Endothelial cell of umbilical vein (primary cell): Measurements from ENCODE around the gene CLSTN2. TPM values are rescaled to one million over a fixed set of nuclear protein-coding genes. Genes with fewer than 3 reads are reported as not detected.
A peak's percentile ranks its signal among the peaks of the same experiment; 100 is the strongest.

ENCODE experiments used
- BruUV-seq: library from RNA; stranded (reverse); fragments of 400-500 nt; replicated peaks from 2 replicates; lab custom pipeline; 2021; lab: Mats Ljungman, UMichigan
- CTCF ChIA-PET: fragments of 300-600, 350-600 bp; sonication (Branson Sonifier 250); formaldehyde crosslinking; loops from one replicate; lab custom pipeline; 2021; ENCODE audit warnings: antibody characterized with exemption, inconsistent platforms; lab: Charles Lee
- POLR2A ChIA-PET: fragments of 300-600, 350-600 bp; sonication (Branson Sonifier 250); formaldehyde crosslinking; loops from one replicate; lab custom pipeline; 2021; ENCODE audit warnings: antibody characterized with exemption, inconsistent platforms; lab: Charles Lee
- DNase-seq: peaks from one replicate; pipeline ENCODE4 v3.0.0-alpha.2; 2011; ENCODE audit warnings: low read depth, low spot score
- FAIRE-seq: peaks from 2 replicates; lab custom pipeline; 2011; peaks lifted over from hg19 to GRCh38; lab: Jason Lieb, UNC
- H2AFZ ChIP-seq: 2 replicates; pipeline ENCODE4 v1.6.0; 2012; ENCODE audit warnings: low read depth, low read length, control low read depth, inconsistent platforms
- H3K27ac ChIP-seq: 2 replicates; pipeline ENCODE4 v1.5.1; 2011; ENCODE audit warnings: low read depth, mild to moderate bottlenecking, control low read depth, low read length, moderate library complexity; ENCODE audit not compliant: insufficient read depth
- H3K27me3 ChIP-seq, 2 experiments: 2 replicates each; pipeline versions ENCODE4 v1.6.0 to v1.6.1; 2011; ENCODE audit warnings: low read length in 2 of 2, mixed read lengths in 1 of 2; ENCODE audit not compliant: control insufficient read depth in 2 of 2, insufficient read depth in 2 of 2
- H3K36me3 ChIP-seq, 2 experiments: 2 replicates in 1 of 2; 3 replicates in 1 of 2; pipeline ENCODE4 v1.5.1; 2011; ENCODE audit warnings: low read length in 2 of 2, mild to moderate bottlenecking in 1 of 2, moderate library complexity in 1 of 2; ENCODE audit not compliant: control insufficient read depth in 2 of 2, insufficient read depth in 2 of 2; ENCODE audit errors: extremely low read depth in 1 of 2
- H3K4me1 ChIP-seq: 3 replicates; pipeline ENCODE4 v1.5.1; 2011; ENCODE audit warnings: mild to moderate bottlenecking, low read length; ENCODE audit not compliant: control insufficient read depth, insufficient read depth; ENCODE audit errors: extremely low read depth
- H3K4me2 ChIP-seq: 2 replicates; pipeline ENCODE4 v1.6.1; 2011; ENCODE audit warnings: low read length, control low read depth, mixed read lengths; ENCODE audit not compliant: insufficient read depth
- H3K4me3 ChIP-seq, 3 experiments: fragments of 200-600 bp in 1 of 3; sonication (generic), shearing (Covaris generic) in 1 of 3; replicated peaks in 1 of 3; 2 replicates each; pipeline ENCODE4 v1.5.1; 2011 to 2016; ENCODE audit warnings: control low read depth in 3 of 3, low read length in 3 of 3, mild to moderate bottlenecking in 2 of 3, inconsistent platforms in 1 of 3, low read depth in 1 of 3, moderate library complexity in 1 of 3; ENCODE audit not compliant: insufficient read depth in 1 of 3
- H3K79me2 ChIP-seq: 2 replicates; pipeline ENCODE4 v1.6.0; 2012; ENCODE audit warnings: low read length, inconsistent platforms; ENCODE audit not compliant: control insufficient read depth, insufficient read depth
- H3K9ac ChIP-seq: replicated peaks from 2 replicates; pipeline ENCODE3; 2011; ENCODE audit warnings: low read length, control low read depth; ENCODE audit not compliant: insufficient read depth; ENCODE audit errors: extremely low read depth
- H3K9me1 ChIP-seq: replicated peaks from 3 replicates; pipeline ENCODE4 v1.6.0; 2011; ENCODE audit warnings: mild to moderate bottlenecking, low read length; ENCODE audit not compliant: control insufficient read depth, insufficient read depth; ENCODE audit errors: extremely low read depth
- H3K9me3 ChIP-seq: replicated peaks from 2 replicates; pipeline ENCODE4 v1.5.1; 2012; ENCODE audit warnings: low read length, inconsistent platforms; ENCODE audit not compliant: control insufficient read depth, insufficient read depth
- H4K20me1 ChIP-seq: replicated peaks from 2 replicates; pipeline ENCODE3; 2011; ENCODE audit warnings: mild to moderate bottlenecking, low read length; ENCODE audit not compliant: control insufficient read depth, insufficient read depth; ENCODE audit errors: extremely low read depth
- CTCF ChIP-seq, 2 donors: IDR thresholded peaks; 1 replicate in 1 of 2; 2 replicates in 1 of 2; pipeline ENCODE4 v1.5.1; 2011; ENCODE audit warnings: low read length in 2 of 2, mild to moderate bottlenecking in 2 of 2, moderate library complexity in 2 of 2, control low read depth in 1 of 2, inconsistent platforms in 1 of 2, low read depth in 1 of 2; ENCODE audit not compliant: insufficient read depth in 1 of 2; ENCODE audit errors: extremely low read depth in 1 of 2
- FOS ChIP-seq: IDR thresholded peaks from 2 replicates; pipeline ENCODE4 v1.6.1; 2011; ENCODE audit warnings: mild to moderate bottlenecking, low read length, moderate library complexity, borderline replicate concordance; ENCODE audit not compliant: insufficient read depth
- JUN ChIP-seq: IDR thresholded peaks from 2 replicates; pipeline ENCODE4 v1.6.1; 2011; ENCODE audit warnings: borderline replicate concordance, low read depth; ENCODE audit not compliant: insufficient read length, insufficient read depth
- POLR2A ChIP-seq: IDR thresholded peaks from 2 replicates; pipeline ENCODE4 v1.6.1; 2012; ENCODE audit warnings: low read depth, mild to moderate bottlenecking, control low read depth, low read length
- POLR2AphosphoS5 ChIP-seq: IDR thresholded peaks from 2 replicates; pipeline ENCODE4 v1.6.1; 2012; ENCODE audit warnings: low read depth, mild to moderate bottlenecking, control low read depth, low read length, moderate library complexity; ENCODE audit not compliant: insufficient read depth
- dilution Hi-C: fragments of 300-500 bp; cut with MboI; formaldehyde crosslinking; loops from one replicate; pipeline ENCODE4 v1.15.0; 2019; ENCODE audit warnings: low sequenced_read_pairs; ENCODE audit not compliant: extremely low pct_ligation_motif_present
- intact Hi-C: fragments of 100-400 bp; cut with micrococcal nuclease; formaldehyde crosslinking; loops from one replicate; pipeline ENCODE4 v1.10.0; 2022
- polyA plus RNA-seq, 4 experiments: library from polyadenylated mRNA; depleted of rRNA in 3 of 4; stranded (reverse) in 3 of 4; unstranded in 1 of 4; fragments of >200 nt; gene quantifications; 2 replicates each; pipeline versions ENCODE4 v1.2.1 to v1.2.3, GENCODE V29; 2011 to 2012; ENCODE audit warnings: missing spikeins in 1 of 4
- total RNA-seq: library from RNA; stranded (reverse); gene quantifications from 2 replicates; pipeline ENCODE4 v1.2.3, GENCODE V29; 2021
- TF ChIP-seq, protein P1 (sequence below): IDR thresholded peaks from 2 replicates; pipeline ENCODE4 v1.6.1; 2011; ENCODE audit not compliant: insufficient read depth, insufficient read length

Gene CLSTN2
- total and polyA plus RNA-seq, 2 donors (not counting 3 experiments of a cell fraction or from before 2014, with no cell fraction given) = 0.26 to 0.38 TPM

DNA sequence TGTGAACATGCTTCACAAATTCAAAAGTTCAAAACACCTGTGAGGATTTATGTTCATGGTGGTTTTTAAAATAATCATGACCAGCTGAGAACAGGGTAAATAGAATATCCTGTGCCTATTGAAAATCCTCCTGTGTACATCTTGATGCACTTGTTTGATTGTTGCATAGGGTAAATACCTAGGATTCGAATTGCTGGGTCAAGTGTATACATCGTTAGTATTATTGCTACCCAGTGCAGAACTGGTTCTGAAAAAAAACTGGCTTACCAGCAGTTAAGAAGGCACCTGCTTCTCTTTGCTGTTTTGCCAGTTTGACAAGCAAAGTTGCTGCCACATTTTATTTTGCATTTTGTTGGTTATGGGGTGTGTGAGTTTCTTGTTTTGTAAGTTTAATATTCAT, 272.6 kb downstream of the CLSTN2 start:
- TF ChIP-seq, protein P1, sequence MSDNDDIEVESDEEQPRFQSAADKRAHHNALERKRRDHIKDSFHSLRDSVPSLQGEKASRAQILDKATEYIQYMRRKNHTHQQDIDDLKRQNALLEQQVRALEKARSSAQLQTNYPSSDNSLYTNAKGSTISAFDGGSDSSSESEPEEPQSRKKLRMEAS = no peak
- TF ChIP-seq FOS (no peak), CTCF (IDR thresholded peaks at IDR 0.05; ENCODE audit: extremely low read depth in 1 of 2, insufficient read depth in 1 of 2, low read depth in 1 of 2, low read length in 2 of 2) (no peak), POLR2AphosphoS5 (no peak), POLR2A (no peak)
- FAIRE-seq = no peak
- BruUV-seq = no TSS peak

DNA sequence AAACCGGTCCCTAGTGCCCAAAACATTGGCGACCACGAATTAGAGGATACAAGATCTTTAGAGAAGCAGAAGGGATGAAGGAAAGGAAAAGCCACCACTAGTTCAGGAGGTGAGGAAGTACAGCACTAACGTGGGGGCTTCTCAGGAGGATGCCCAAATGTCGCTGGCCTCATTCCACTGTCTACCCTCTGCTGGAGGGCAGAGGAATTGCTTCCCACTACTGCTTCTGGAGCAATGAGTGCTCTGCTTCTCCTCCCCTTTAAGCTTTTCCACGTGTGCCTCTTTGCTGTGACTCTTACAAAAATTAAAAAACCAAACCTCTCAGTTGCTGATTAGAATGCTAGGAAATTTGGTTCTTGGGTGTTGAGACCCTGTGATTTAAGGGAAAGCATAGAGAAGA, 281.3 kb downstream of the CLSTN2 start:
- H3K9ac ChIP-seq = no peak overlapping the region
- DNase-seq (no peak), FAIRE-seq (no peak)
- H3K79me2 ChIP-seq = no peaks in the 10 kb centered on the region
- intact Hi-C loops (loop anchor here (1.0 to 5.0 kb wide), 2 partner anchors 34 to 789 kb away; no protein-coding TSS in a partner anchor), dilution Hi-C loops (no loop called here)
- no peaks in the 10 kb centered on the region for H3K4me1 ChIP-seq
- no peak overlapping the region for H3K4me2 ChIP-seq
- H3K9me3 ChIP-seq = no peaks in the 10 kb centered on the region
- CTCF ChIA-PET = no interaction called here
- H3K36me3 ChIP-seq = no peaks in the 10 kb centered on the region
- BruUV-seq = no TSS peak
- H3K27ac ChIP-seq = no peak overlapping the region
- H3K4me3 ChIP-seq = no peak overlapping the region
- H2AFZ ChIP-seq = no peak overlapping the region
- POLR2A ChIA-PET = no interaction called here
- H4K20me1 ChIP-seq = no peaks in the 10 kb centered on the region
- no peaks in the 10 kb centered on the region for H3K9me1 ChIP-seq
- H3K27me3 ChIP-seq = no peaks in the 10 kb centered on the region
- TF ChIP-seq CTCF (IDR thresholded peaks at IDR 0.05; ENCODE audit: extremely low read depth in 1 of 2, insufficient read depth in 1 of 2, low read depth in 1 of 2, low read length in 2 of 2) (peak; percentile 17 to 27), JUN (no peak)

More for the DNA sequence above, 272.6 kb downstream of the CLSTN2 start:
- Histone ChIP-seq H3K36me3 (no peaks in the 10 kb centered on the region), H3K9me3 (no peaks in the 10 kb centered on the region), H2AFZ (no peak overlapping the region), H3K4me2 (no peak overlapping the region), H3K9me1 (no peaks in the 10 kb centered on the region), H3K27me3 (no peaks in the 10 kb centered on the region), H3K4me1 (no peaks in the 10 kb centered on the region), H3K4me3 (no peak overlapping the region), H3K79me2 (no peaks in the 10 kb centered on the region), H4K20me1 (no peaks in the 10 kb centered on the region), H3K9ac (no peak overlapping the region), H3K27ac (no peak overlapping the region)
- POLR2A ChIA-PET = no interaction called here
- DNase-seq = no peak
- dilution Hi-C loops = no loop called here
- intact Hi-C loops = no loop called here
- CTCF ChIA-PET = no interaction called here
